SK-N-SH treated with all-trans-retinoic acid at 6 μM for 48 hours (cell line): ENCODE measurements around the gene CSF2RB.

Experiments
- ISL1 ChIP-seq: fragments of 250-450 bp; sonication (Bioruptor Pico); IDR thresholded peaks from 2 replicates; pipeline ENCODE4 v2.1.2; 2022; ENCODE audit warnings: mild to moderate bottlenecking, moderate library complexity
- RARB ChIP-seq: fragments of 250-450 bp; sonication (Bioruptor Pico); IDR thresholded peaks from 2 replicates; pipeline ENCODE4 v1.8.0; 2021; ENCODE audit warnings: mild to moderate bottlenecking, moderate library complexity
- SNAI2 ChIP-seq: fragments of 250-450 bp; sonication (Bioruptor Pico); IDR thresholded peaks from 2 replicates; pipeline ENCODE4 v1.5.0; 2020; ENCODE audit warnings: mild to moderate bottlenecking, moderate library complexity
- TCF4 ChIP-seq: fragments of 250-450 bp; sonication (Bioruptor Pico); IDR thresholded peaks from 2 replicates; pipeline ENCODE4 v1.8.0; 2021; ENCODE audit warnings: mild to moderate bottlenecking, moderate library complexity, borderline replicate concordance
- TOX ChIP-seq: fragments of 250-450 bp; sonication (Bioruptor Pico); IDR thresholded peaks from 2 replicates; pipeline ENCODE4 v1.8.0; 2021; ENCODE audit warnings: mild to moderate bottlenecking, moderate library complexity, borderline replicate concordance
- ZFP3 ChIP-seq: fragments of 250-450 bp; sonication (Bioruptor Pico); IDR thresholded peaks from 2 replicates; pipeline ENCODE4 v1.5.0; 2020; ENCODE audit warnings: mild to moderate bottlenecking, moderate library complexity
- ZFP30 ChIP-seq: fragments of 450-650 bp; formaldehyde crosslinking; IDR thresholded peaks from 2 replicates; pipeline ENCODE4 v1.5.0; 2022; ENCODE audit warnings: mild to moderate bottlenecking, moderate library complexity
- ZNF8 ChIP-seq: fragments of 450-650 bp; formaldehyde crosslinking; IDR thresholded peaks from 2 replicates; pipeline ENCODE4 v1.5.0; 2020; ENCODE audit warnings: mild to moderate bottlenecking, moderate library complexity
- TF ChIP-seq, protein P1 (sequence below): fragments of 250-450 bp; sonication (Bioruptor Pico); IDR thresholded peaks from 2 replicates; pipeline ENCODE4 v1.8.0; 2021; ENCODE audit warnings: low read depth, mild to moderate bottlenecking, moderate library complexity, borderline replicate concordance
- TF ChIP-seq, protein P2 (sequence below): fragments of 250-450 bp; sonication (Bioruptor Pico); IDR thresholded peaks from 2 replicates; pipeline ENCODE4 v1.5.1; 2020; ENCODE audit warnings: low read depth, mild to moderate bottlenecking, moderate library complexity

DNA sequence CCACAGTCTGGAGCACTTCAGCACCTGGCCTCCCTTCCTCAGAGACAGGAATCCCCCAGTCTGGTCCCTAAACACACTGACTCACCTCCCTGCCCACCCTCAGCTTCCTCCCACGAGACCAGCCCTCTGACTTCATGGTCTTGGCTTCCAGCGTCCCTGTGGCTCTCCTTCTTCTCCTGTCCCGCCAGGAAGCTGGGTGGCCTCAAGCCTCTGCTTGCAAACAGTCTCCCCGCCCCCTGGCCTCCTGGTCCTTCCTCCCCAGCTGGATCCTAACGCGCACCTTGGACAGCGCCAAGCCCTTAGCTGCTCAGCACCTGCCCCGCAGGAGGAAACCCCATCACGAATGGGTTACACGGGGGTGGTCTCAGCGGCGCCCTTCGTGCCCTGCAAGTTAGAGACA is 48.1 kb upstream of the CSF2RB start:
- no peak for TF ChIP-seq TCF4 (CRISPR knock-in tag)
- no peak for TF ChIP-seq ZFP30 (CRISPR knock-in tag)
- TF ChIP-seq RARB (CRISPR knock-in tag), result no peak
- TF ChIP-seq ISL1, result no peak
- TF ChIP-seq SNAI2 (CRISPR knock-in tag), result no peak
- TF ChIP-seq ZFP3 (CRISPR knock-in tag), result no peak
- TF ChIP-seq, protein P1, sequence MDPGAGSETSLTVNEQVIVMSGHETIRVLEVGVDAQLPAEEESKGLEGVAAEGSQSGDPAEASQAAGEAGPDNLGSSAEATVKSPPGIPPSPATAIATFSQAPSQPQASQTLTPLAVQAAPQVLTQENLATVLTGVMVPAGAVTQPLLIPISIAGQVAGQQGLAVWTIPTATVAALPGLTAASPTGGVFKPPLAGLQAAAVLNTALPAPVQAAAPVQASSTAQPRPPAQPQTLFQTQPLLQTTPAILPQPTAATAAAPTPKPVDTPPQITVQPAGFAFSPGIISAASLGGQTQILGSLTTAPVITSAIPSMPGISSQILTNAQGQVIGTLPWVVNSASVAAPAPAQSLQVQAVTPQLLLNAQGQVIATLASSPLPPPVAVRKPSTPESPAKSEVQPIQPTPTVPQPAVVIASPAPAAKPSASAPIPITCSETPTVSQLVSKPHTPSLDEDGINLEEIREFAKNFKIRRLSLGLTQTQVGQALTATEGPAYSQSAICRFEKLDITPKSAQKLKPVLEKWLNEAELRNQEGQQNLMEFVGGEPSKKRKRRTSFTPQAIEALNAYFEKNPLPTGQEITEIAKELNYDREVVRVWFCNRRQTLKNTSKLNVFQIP (CRISPR knock-in tag), result no peak
- TF ChIP-seq ZNF8 (CRISPR knock-in tag), result no peak
- TF ChIP-seq, protein P2, sequence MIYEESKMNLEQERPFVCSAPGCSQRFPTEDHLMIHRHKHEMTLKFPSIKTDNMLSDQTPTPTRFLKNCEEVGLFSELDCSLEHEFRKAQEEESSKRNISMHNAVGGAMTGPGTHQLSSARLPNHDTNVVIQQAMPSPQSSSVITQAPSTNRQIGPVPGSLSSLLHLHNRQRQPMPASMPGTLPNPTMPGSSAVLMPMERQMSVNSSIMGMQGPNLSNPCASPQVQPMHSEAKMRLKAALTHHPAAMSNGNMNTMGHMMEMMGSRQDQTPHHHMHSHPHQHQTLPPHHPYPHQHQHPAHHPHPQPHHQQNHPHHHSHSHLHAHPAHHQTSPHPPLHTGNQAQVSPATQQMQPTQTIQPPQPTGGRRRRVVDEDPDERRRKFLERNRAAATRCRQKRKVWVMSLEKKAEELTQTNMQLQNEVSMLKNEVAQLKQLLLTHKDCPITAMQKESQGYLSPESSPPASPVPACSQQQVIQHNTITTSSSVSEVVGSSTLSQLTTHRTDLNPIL, result no peak
- no peak for TF ChIP-seq TOX (CRISPR knock-in tag)
